GM12873 (cell line): ENCODE results near the gene IL1RAPL1.

Source experiments
- CTCF ChIP-seq: IDR thresholded peaks from 2 replicates; pipeline ENCODE4 v1.5.1; 2012; ENCODE audit warnings: low read depth, mild to moderate bottlenecking, moderate library complexity, low read length, control low read depth; ENCODE audit not compliant: insufficient read depth; ENCODE audit errors: missing control alignments

IL1RAPL1 gene

DNA sequence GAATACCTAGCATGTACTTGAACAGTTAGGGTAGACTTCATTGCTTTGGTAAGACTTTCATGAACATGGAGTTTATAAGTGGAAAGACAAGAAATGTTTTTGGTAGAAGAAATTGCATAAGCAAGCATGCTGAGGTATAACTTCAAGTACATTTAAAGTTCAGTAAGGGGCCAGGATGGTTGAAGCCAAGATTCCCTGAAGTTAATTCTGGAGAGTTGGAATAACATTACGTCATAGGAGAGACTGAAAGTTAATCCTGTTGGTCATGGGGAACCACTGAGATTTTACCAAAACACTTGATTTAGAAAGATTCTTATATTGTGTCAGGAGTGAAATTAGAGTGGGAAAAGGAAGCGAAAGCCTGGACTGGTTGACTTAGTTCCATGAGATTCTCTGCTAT, 860.6 kb downstream of the IL1RAPL1 start:
- TF ChIP-seq CTCF, result no peak

GRCh38 chrX:29453333-29453732, 866.1 kb downstream of the IL1RAPL1 start:
- no peak for TF ChIP-seq CTCF

- TF ChIP-seq CTCF, result no peak
Measured at GRCh38 chrX:29455702-29456101, 868.5 kb downstream of the IL1RAPL1 start.

DNA sequence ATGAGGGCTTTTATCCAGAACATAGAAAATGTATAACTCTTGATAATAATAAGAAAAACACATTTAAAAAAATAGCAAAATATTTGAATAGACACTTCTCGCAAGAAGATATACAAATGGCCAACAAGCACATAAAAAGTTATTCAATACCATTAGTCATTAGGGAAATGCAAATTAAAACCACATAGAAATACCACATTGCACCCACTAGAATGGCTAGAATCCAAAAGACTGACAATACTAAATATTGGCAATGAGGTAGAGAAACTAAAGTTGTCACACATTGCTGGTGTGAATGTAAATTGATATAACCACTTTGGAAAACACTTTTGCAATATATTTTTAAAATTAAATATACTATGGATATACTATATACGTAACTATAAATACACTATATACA, 873.8 kb downstream of the IL1RAPL1 start:
- TF ChIP-seq CTCF, result no peak

GRCh38 chrX:29466456-29466855, 879.2 kb downstream of the IL1RAPL1 start:
- no peak for TF ChIP-seq CTCF

- no peak for TF ChIP-seq CTCF
Measured at GRCh38 chrX:29468911-29469494, 881.8 kb downstream of the IL1RAPL1 start.

DNA sequence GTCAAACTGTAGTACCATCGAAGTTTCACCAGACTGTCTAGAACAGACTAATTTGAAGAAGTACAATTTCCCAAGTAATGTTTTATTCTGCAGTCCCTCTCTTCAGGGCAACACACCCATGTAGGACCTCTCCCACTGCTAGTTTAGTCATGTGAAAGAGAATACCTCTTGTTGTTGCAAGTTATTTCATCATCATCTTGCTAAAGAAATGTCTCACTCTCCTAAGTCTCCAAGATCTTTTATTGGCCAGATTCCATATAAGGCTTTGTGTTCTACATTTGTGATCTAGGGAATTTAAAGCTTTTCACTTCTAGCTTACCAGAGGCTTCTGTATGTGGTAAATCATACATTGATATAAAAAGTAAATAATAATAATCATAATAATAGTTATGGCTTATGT, 882.8 kb downstream of the IL1RAPL1 start:
- TF ChIP-seq CTCF, result no peak
